ENCODE measurements around the gene TP53AIP1. TPM values are rescaled to one million over a fixed set of nuclear protein-coding genes. Genes with fewer than 3 reads are reported as not detected.

The TP53AIP1 gene
- total and polyA plus RNA-seq, 10 of the 15 experiments (the other 5 are each of a cell fraction or from before 2014, with no cell fraction given) = 0.01 TPM; not detected in 9

- peak overlapping the region; percentile 66 for H3K4me2 ChIP-seq (ENCODE audit: control insufficient read depth, insufficient read depth)
- DNase-seq (ENCODE audit: low read depth, low spot score) (no peak), FAIRE-seq (no peak), ATAC-seq (peak; percentile 80)
- H3K4me3 ChIP-seq = peak overlapping the region; percentile 60
- H3K27me3 ChIP-seq (replicated peaks in 1 of 2; ENCODE audit: control insufficient read depth in 2 of 2, insufficient read depth in 2 of 2, low read length in 1 of 2) = peaks cover 0 to 14% of the 10 kb centered on the region in 2 experiments; a peak in 1 of 4 replicates
- CTCF ChIA-PET = interaction anchor here (0.6 to 9.2 kb wide), 14 partner anchors 10 to 748 kb away, joined by 3 to 74 read pairs (median 4); partner anchors contain the start of gene TP53AIP1
- BruUV-seq (replicated peaks) = no TSS peak
- WGBS (ENCODE audit: insufficient coverage, insufficient replicate concordance, low lambda C conversion rate, missing lambda C conversion rate) = 3% methylated on average over 31 of the region's 45 CpGs
- in situ Hi-C loops (cut with MboI) (no loop called here), intact Hi-C loops (cut with micrococcal nuclease; ENCODE audit: unreplicated experiment) (loop anchor here (1.0 kb wide), 1 partner anchor 21 kb away; no protein-coding TSS in a partner anchor)
- POLR2A ChIA-PET = no interaction called here
- no peaks in the 10 kb centered on the region for H3K79me2 ChIP-seq (ENCODE audit: control insufficient read depth, insufficient read depth, low read length)
- RAD21 ChIA-PET (ENCODE audit: unreplicated experiment) = interaction anchor here (0.7 to 1.9 kb wide), 5 partner anchors 19 to 120 kb away, joined by 3 to 14 read pairs (median 4); no protein-coding TSS in a partner anchor
- SMC1A ChIA-PET (ENCODE audit: uncharacterized antibody, unreplicated experiment) = interaction anchor here (0.8 to 2.3 kb wide), 9 partner anchors 13 to 59 kb away, joined by 3 to 12 read pairs (median 3); no protein-coding TSS in a partner anchor
- H3K4me1 ChIP-seq (ENCODE audit: control insufficient read depth, insufficient read depth, low read length) = no peaks in the 10 kb centered on the region
- no peak overlapping the region for H3K27ac ChIP-seq (ENCODE audit: control insufficient read depth, insufficient read depth)
- H2AFZ ChIP-seq (ENCODE audit: control insufficient read depth, low read depth, low read length) = peak overlapping the region; percentile 33
- no peaks in the 10 kb centered on the region for H4K20me1 ChIP-seq (ENCODE audit: control insufficient read depth, insufficient read depth)
- no peaks in the 10 kb centered on the region for H3K36me3 ChIP-seq (ENCODE audit: control insufficient read depth in 2 of 2, insufficient read depth in 2 of 2, low read length in 1 of 2)
- H3K9ac ChIP-seq (ENCODE audit: control insufficient read depth, insufficient read depth, low read length) = no peak overlapping the region
- TF ChIP-seq SMARCA5 (IDR thresholded peaks at IDR 0.05) = 0 out of 2 replicates have a peak, but pooled peaks have one; percentile 42
- TF ChIP-seq CHD2 (IDR thresholded peaks at IDR 0.05; ENCODE audit: borderline replicate concordance, low read depth, low read length) = no peak
- 0 out of 2 replicates have a peak, but pooled peaks have one; percentile 18 for TF ChIP-seq RAD21 (IDR thresholded peaks at IDR 0.05; ENCODE audit: insufficient read depth, low read depth, low read length)
- peak; percentile 45 for TF ChIP-seq MEF2B (IDR thresholded peaks at IDR 0.05; ENCODE audit: partially characterized antibody, poor library complexity, severe bottlenecking)
- TF ChIP-seq BHLHE40 (IDR thresholded peaks at IDR 0.05; ENCODE audit: borderline replicate concordance in 1 of 2, low read depth in 2 of 2, low read length in 1 of 2) = peak; percentile 14 to 33; a peak in 2 of 4 replicates
- peak; percentile 27 to 48 (median 35); a peak in 4 of 6 replicates for TF ChIP-seq CTCF (IDR thresholded peaks at IDR 0.05 in 2 of 3, conservative IDR thresholded peaks at IDR 0.05 in 1 of 3; ENCODE audit: control insufficient read depth in 2 of 3, extremely low read depth in 1 of 3, insufficient read depth in 1 of 3, low read depth in 3 of 3, low read length in 3 of 3)
- no peaks in the 10 kb centered on the region; the same call in 2 of the 3 replicates for H3K9me3 ChIP-seq (replicated peaks; ENCODE audit: control insufficient read depth, insufficient read depth, low read length)
These were observed 37.1 kb downstream of the TP53AIP1 start for GRCh38 chr11:128905345-128906184.

Data from GM12878 (cell line).